HepG2 (cell line): Measurements from ENCODE around the gene SLAMF8.

Experiments
- CTCF ChIP-seq: sonication (generic); formaldehyde crosslinking; IDR thresholded peaks from 2 replicates; pipeline ENCODE4 v1.5.0; 2020; ENCODE audit warnings: mild to moderate bottlenecking, missing genetic modification reagents, moderate library complexity
- TF ChIP-seq, protein P1 (sequence below): sonication (generic); formaldehyde crosslinking; IDR thresholded peaks from 2 replicates; pipeline ENCODE4 v1.8.1; 2023; ENCODE audit warnings: missing genetic modification reagents, inconsistent platforms, borderline replicate concordance

GRCh38 chr1:159877695-159878444 lies 51.2 kb downstream of the SLAMF8 start:
- TF ChIP-seq CTCF (CRISPR knock-in tag), result no peak
- TF ChIP-seq, protein P1, sequence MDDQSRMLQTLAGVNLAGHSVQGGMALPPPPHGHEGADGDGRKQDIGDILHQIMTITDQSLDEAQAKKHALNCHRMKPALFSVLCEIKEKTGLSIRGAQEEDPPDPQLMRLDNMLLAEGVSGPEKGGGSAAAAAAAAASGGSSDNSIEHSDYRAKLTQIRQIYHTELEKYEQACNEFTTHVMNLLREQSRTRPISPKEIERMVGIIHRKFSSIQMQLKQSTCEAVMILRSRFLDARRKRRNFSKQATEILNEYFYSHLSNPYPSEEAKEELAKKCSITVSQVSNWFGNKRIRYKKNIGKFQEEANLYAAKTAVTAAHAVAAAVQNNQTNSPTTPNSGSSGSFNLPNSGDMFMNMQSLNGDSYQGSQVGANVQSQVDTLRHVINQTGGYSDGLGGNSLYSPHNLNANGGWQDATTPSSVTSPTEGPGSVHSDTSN, result no peak
